HG03060 (cell line): ENCODE data around the gene SLC6A20.

Experiments used
- ATAC-seq: cut with Tn5 transposase; IDR thresholded peaks from one replicate; pipeline ENCODE4 v1.9.1; 2021; ENCODE audit warnings: low read depth, moderate number of reproducible peaks; ENCODE audit not compliant: unreplicated experiment

SLC6A20 gene

GRCh38 chr3:45737234-45737633 lies 59.1 kb downstream of the SLC6A20 start:
- no peak for ATAC-seq

GRCh38 chr3:45736707-45737106 lies 59.6 kb downstream of the SLC6A20 start:
- no peak for ATAC-seq

GRCh38 chr3:45730409-45731154 lies 65.8 kb downstream of the SLC6A20 start:
- ATAC-seq, result no peak

GRCh38 chr3:45729614-45730013 lies 66.7 kb downstream of the SLC6A20 start:
- ATAC-seq, result no peak

GRCh38 chr3:45724911-45725310 lies 71.4 kb downstream of the SLC6A20 start:
- ATAC-seq, result no peak

GRCh38 chr3:45719655-45720487 lies 76.5 kb downstream of the SLC6A20 start:
- ATAC-seq, result no peak

- no peak for ATAC-seq
Measured at GRCh38 chr3:45716790-45717336, 79.5 kb downstream of the SLC6A20 start.

GRCh38 chr3:45715945-45716344 lies 80.4 kb downstream of the SLC6A20 start:
- no peak for ATAC-seq

GRCh38 chr3:45712434-45713110 lies 83.8 kb downstream of the SLC6A20 start:
- no peak for ATAC-seq

GRCh38 chr3:45711931-45712330 lies 84.4 kb downstream of the SLC6A20 start:
- ATAC-seq, result no peak

- no peak for ATAC-seq
Measured at GRCh38 chr3:45705839-45706808, 90.2 kb downstream of the SLC6A20 start.
